ENCODE measurements around the gene FREM2. TPM values are rescaled to one million over a fixed set of nuclear protein-coding genes. Genes with fewer than 3 reads are reported as not detected.

Gene FREM2
- total and polyA plus RNA-seq, 2 experiments from 2014 or later, result 2.4 to 29.8 TPM

- TF ChIP-seq ZNF462 (CRISPR knock-in tag; IDR thresholded peaks at IDR 0.05), result no peak
- TF ChIP-seq POLR2AphosphoS5 (IDR thresholded peaks at IDR 0.05; ENCODE audit: low read depth), result no peak
- TF ChIP-seq ZNF114 (CRISPR knock-in tag; IDR thresholded peaks at IDR 0.05), result no peak
- no peak for TF ChIP-seq ETS1 (IDR thresholded peaks at IDR 0.05)
- no peak for TF ChIP-seq REST (IDR thresholded peaks at IDR 0.05; ENCODE audit: unreplicated experiment)
- TF ChIP-seq CTCF (conservative IDR thresholded peaks at IDR 0.05; ENCODE audit: low read depth in 2 of 2), result no peak
Observed at GRCh38 chr13:38844581-38844980, 157.7 kb downstream of the FREM2 start (continued).

Data from GM23338 (cell line).